GM21423 (cell line): ENCODE results near the gene MIXL1.

Source experiments
- ATAC-seq: cut with Tn5 transposase; IDR thresholded peaks from one replicate; pipeline ENCODE4 v1.9.1; 2021; ENCODE audit warnings: mild to moderate bottlenecking, moderate library complexity; ENCODE audit not compliant: unreplicated experiment

MIXL1 gene

GRCh38 chr1:226276077-226276682 is 52.7 kb downstream of the MIXL1 start:
- no peak for ATAC-seq
